HT1080 (cell line): Measurements from ENCODE around the gene METTL25. TPM values are rescaled to one million over a fixed set of nuclear protein-coding genes. Genes with fewer than 3 reads are reported as not detected.
A peak's percentile ranks its signal among the peaks of the same experiment; 100 is the strongest.
"Not testable (repeated sequence)": the region's sequence is repeated elsewhere in the genome, so short reads cannot be mapped to it uniquely, and the experiment has no call there.

Source experiments
- DNase-seq: peaks from one replicate; pipeline ENCODE4 v3.0.0-alpha.2; 2015; ENCODE audit warnings: low read depth
- polyA plus RNA-seq, 2 experiments: library from polyadenylated mRNA; depleted of rRNA; stranded (reverse); fragments of >200 nt; gene quantifications; 2 replicates each; pipeline ENCODE4 v1.2.3, GENCODE V29; 2015
- total RNA-seq: library from RNA; depleted of rRNA; stranded (reverse); fragments of >200 nt; shearing (Covaris generic); gene quantifications from 2 replicates; pipeline ENCODE4 v1.2.3, GENCODE V29; 2014; rRNA removed

METTL25 gene
- total RNA-seq, result 4.6 and 4.8 TPM in 2 replicates
- 3.2 and 4.8 TPM in 2 replicates for polyA plus RNA-seq (2015; cell fraction: cytosol; rRNA removed)
- polyA plus RNA-seq (2015; cell fraction: nucleus; rRNA removed), result 6.3 and 8.0 TPM in 2 replicates

DNA sequence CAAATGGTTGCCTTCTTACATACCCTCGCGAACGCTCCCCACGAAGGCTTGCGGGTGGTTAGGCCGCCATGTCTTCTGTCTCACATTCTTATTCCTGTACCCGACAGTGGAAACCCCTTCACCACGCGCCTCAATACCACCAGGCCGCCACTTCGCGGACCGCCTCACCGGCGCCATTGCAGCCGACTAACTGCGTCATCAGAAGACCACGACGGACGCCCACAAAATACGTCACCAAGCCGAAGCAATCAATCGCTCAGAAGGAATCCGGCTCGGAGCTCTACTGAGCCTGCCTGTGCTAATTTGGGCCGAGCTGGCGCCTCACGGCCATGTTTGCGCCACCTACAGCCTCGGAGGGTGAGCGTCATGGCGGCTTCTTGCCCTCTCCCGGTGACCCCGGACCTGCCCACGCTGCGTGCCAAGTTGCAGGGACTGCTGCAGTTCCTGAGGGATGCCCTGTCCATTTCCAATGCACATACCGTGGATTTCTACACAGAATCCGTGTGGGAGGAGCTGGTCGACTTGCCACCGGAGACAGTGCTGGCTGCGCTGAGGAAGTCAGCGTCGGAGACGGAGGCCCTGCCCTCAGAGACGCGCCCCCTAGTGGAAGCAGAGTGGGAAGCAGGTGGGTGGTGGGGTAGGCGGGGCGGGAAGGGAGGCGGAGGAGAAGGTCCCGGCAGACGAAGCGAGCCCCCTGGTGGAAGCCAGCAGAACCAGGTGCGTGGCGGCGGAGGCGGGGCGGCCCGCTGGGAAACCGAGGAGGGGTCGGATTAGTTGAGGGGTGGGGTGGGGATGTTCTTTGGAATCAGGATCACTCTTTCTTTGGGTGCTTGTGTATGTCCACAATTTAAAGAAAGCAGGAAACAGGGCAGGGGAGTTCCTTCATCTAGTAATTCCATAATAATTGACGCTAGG, at the start of gene METTL25, which contains the start of gene CCDC59:
METTL25 (plus strand) TSS at position 330 of the 915 bp plus-strand sequence; CDS start at position 367, 37 bp downstream.
CCDC59 (minus strand) TSS at position 188 of the 915 bp plus-strand sequence; CDS start at position 177, 11 bp downstream.
- peak; percentile 95 for DNase-seq

- no peak for DNase-seq
Measured at GRCh38 chr12:82314406-82314892, 43.9 kb upstream of the METTL25 start.

- no peak for DNase-seq
Measured at GRCh38 chr12:82319276-82319675, 39.1 kb upstream of the METTL25 start.

DNA sequence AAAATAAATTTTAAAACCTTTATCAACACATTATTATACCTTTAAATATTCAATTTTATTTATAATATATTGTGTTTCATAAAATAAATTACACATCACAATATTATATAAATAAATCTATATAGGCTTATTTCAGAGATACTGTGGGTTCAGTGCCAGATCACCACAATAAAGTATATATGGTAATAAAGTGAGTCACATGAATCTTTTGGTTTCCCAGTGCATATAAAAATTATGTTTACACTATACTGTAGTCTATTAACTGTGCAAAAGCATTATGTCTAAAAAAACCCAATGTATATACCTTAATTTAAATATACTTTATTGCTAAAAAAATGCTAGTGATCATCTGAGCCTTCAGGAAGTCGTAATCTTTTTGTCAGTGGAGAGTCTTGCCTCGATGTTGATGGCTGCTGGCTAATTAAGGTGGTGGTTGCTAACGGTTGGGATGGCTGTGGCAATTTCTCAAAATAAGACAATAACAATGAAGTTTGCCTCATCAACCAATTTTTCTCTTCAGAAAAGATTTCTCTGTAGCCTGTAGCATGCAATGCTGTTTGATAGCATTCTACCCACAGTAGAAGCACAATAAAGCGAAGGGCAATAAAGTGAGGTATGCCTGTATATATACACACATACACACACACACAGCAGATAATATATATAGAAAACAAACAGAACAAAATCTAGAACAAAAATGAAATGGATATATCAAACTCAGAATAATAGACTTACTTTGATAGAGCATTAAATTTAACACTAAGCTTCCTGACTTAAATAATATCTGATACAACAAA, 32.6 kb upstream of the METTL25 start:
- no peak for DNase-seq

DNA sequence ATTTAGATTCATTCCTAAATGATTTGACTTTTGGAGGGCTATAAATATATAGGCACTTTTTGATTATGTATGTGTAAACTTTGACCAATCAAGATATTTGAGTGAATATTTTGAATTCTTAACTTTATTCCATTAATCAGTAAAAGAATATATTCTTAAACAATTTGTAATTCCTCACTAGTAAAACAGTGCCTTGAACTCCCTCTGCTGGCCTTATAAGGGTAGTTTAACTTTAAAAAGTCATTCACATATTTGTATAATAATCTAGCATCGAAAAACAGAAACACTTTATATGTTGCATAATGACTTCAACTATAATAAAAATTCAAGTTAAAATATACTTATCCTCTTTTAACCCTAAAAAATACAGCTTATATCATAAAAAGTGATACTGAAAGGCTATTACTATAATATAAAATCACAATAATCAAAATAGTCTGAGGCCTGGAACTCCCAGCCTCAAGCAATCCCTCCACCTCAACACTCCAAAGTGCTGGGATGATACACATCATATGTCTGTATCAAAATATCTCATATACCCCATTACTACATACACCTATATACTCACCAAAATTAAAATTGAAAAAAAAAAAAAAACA, 31.3 kb upstream of the METTL25 start:
- peak; percentile 4 for DNase-seq

- DNase-seq, result no peak
Measured at GRCh38 chr12:82327861-82328260, 30.5 kb upstream of the METTL25 start.

DNA sequence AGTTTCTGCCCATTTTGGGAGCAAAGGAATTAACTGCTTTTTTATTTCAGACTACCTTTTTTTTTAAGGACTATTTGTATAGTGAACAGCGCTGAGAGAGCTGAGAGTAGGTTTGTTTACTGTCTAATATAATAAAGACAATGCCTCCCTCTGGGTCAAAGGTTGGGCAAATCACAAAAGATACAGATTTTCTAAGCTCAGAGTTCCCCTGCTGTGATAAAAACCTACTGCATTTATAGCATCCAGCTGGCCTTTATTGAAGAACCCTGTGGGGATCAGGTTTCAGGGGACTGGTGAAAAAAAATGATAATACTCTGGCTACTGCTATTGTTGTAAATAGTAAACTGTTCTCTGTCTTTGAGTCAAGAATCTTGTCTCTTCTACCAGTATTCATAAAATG, 28.8 kb upstream of the METTL25 start:
- no peak for DNase-seq

DNA sequence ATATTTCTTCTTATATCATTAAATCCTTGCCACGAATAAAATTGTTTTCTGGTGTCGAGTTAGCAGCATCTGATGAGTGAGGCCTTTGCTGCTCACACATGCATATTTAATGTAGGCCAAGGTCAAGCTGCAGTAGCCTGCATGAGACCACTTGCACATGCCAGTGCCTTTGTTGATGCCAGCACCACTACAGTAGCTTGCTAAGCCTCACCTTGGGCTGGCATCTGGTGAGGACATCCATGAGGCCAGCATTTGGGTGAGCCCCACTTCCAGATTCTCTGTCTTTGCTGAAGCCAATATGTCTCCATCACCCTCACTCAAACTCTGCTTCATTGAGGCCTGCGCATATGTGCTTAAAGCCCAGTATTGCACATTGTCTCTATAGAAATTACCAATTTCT, 8.2 kb upstream of the METTL25 start:
- DNase-seq, result no peak

DNA sequence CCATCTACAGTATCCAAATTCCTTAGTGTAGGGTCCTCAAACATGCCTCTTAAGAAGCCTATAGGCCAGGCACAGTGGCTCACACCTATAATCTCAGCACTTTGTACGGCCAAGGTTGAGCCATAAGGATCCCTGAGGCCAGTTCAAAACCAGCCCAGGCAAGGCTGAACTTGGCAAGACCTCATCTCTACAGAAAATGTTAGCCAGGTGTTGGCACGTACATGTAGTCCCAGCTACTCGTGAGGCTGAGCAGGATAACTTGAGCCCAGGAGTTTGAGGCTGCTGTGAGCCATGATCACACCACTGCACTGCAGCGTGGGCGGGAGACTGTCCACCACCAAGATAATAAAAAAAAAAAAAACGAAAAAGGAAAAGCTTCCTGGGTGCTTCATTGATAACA, 6.9 kb upstream of the METTL25 start:
- no peak for DNase-seq

GRCh38 chr12:82357340-82357739, 989 bp upstream of the METTL25 start:
- no peak for DNase-seq

GRCh38 chr12:82357845-82358199, 507 bp upstream of the METTL25 start:
- no peak for DNase-seq

DNA sequence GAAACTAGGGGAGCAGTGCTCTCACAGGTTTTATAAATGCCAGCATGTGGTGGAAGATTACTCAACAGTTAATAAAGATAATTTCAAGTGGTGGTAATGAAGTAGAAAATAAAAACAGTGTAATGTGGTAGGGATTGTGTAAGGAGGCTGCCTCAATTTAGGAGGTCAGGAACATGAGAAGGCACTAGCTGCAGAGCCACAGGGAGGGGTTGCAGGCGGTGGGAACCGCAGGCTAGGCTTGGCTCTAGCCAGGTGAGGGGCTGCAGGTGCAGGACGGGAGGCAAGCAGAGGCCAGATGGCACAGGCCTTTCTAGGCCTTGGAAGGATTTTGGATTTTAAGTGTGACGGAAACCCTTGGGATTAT, 768 bp downstream of the METTL25 start:
- DNase-seq, result peak; percentile 5

GRCh38 chr12:82360834-82361233, 2.5 kb downstream of the METTL25 start:
- not testable (repeated sequence) for DNase-seq

DNA sequence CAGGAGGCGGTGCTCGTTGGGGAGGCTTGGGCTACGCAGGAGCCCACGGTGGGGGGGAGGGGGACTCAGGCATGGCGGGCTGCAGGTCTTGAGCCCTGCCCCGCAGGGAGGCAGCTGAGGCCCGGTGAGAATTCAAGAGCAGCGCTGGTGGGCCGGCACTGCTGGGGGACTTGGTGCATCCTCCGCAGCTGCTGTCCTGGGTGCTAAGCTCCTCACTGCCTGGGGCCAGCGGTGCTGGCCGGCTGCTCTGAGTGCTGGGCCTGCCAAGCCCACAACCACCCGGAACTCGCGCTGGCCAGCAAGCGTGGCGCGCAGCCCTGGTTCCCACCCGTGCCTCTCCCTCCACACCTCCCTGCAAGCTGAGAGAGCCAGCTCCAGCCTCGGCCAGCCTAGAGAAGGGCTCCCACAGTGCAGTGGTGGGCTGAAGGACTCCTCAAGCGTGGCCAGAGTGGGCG, 3.2 kb downstream of the METTL25 start:
- no peak for DNase-seq

DNA sequence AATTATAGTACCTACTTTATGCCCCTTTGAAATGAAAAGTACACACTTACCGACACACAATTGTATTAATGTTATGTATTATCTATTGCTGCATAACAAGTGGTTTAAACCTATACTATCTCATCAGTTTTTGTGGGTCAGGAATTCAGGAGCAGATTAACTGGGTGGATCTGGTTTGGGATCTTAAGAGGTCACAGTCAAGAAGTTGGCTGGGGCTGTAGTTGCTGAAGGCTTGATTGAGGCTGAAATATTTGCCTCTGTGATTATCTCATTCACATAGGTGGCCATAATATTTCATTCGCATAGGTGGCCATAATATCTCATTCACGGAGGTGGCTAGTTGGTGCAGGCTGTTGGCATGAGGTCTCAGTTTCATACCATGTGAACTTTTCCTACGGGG, 5.7 kb downstream of the METTL25 start:
- DNase-seq, result no peak

GRCh38 chr12:82366197-82366596, 7.9 kb downstream of the METTL25 start:
- DNase-seq, result no peak

- no peak for DNase-seq
Measured at GRCh38 chr12:82375201-82375600, 16.9 kb downstream of the METTL25 start.

DNA sequence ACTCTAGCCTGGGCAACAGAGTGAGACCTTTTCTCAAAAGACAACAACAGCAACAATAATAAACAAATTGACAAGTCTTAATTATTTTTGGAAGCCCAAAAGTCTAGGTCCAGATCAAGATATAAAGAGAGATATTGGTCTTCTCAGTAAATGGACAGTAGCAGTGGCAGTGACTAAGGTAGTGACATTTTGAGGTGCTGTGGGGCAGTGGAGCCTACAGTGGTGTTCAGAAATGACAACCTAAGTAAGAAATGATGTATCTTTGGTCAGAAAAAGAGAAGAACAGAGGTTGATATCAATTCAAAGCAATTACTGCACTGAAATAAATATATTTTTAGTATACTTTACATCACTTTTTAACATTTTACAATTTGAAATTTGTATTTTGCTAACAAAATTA, 20.7 kb downstream of the METTL25 start:
- DNase-seq, result no peak

DNA sequence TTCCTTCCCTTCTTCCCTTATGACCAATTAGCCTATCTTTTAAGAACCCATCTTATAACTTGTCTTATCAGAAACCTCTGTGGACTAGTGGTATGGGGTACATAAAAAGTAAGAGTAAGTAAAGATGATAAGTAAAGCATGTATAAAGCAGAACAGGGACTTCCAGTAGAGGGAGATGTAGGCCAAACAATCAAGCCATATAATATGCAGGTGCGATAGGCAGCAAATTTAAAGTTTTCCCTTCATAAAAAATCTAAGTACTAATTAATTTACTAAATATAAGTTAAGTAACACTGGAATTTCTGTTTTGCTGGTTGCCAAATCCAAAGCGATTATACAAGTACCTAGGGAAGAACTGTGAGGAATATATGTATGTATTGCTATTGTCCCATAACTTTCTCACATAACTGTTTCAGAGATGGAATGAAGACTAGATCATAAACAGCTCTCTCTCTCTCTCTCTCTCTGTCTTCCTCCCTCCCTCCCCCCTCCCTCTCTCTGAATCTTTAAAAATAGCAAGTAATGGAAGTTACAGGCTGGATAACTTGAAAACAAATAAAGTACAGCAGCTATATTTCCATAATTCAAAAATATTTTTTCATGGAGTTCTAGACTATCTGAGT, 25.7 kb downstream of the METTL25 start:
- peak; percentile 21 for DNase-seq

- no peak for DNase-seq
Measured at GRCh38 chr12:82398879-82399278, 40.5 kb downstream of the METTL25 start.

GRCh38 chr12:82400819-82401218, 42.5 kb downstream of the METTL25 start:
- DNase-seq, result no peak
